GM12878 (cell line): ENCODE data around the gene ACVR2A. TPM values are rescaled to one million over a fixed set of nuclear protein-coding genes. Genes with fewer than 3 reads are reported as not detected.

Experiments
- ATAC-seq: fragments of 200-7000 bp; cut with Tn5 transposase; 3 replicates; pipeline ENCODE4 v1.9.1; 2020; ENCODE audit warnings: mild to moderate bottlenecking, moderate library complexity
- BruUV-seq: library from RNA; stranded (reverse); fragments of 400-500 nt; replicated peaks from 2 replicates; lab custom pipeline; 2021; lab: Mats Ljungman, UMichigan
- CTCF ChIA-PET: fragments of 300-600 bp; sonication (Branson Sonifier 250); formaldehyde crosslinking; extraction: SDS; loops from one replicate; lab custom pipeline; 2021; ENCODE audit warnings: inconsistent platforms; lab: Yijun Ruan, JAX
- POLR2A ChIA-PET: fragments of 350-600 bp; formaldehyde crosslinking; extraction: SDS; loops from one replicate; lab custom pipeline; 2021; ENCODE audit warnings: inconsistent platforms; lab: Charles Lee
- RAD21 ChIA-PET: fragments of 300-600 bp; sonication (Branson Sonifier 250); formaldehyde crosslinking; loops from one replicate; lab custom pipeline; 2023; ENCODE audit warnings: antibody characterized with exemption; ENCODE audit not compliant: unreplicated experiment; lab: Charles Lee
- SMC1A ChIA-PET: fragments of 300-600 bp; sonication (Branson Sonifier 250); formaldehyde crosslinking; loops from one replicate; lab custom pipeline; 2023; ENCODE audit not compliant: unreplicated experiment, uncharacterized antibody; lab: Charles Lee
- DNase-seq: peaks from one replicate; pipeline ENCODE4 v3.0.0-alpha.2; 2011; ENCODE audit warnings: low read depth, low spot score
- FAIRE-seq: peaks from 3 replicates; lab custom pipeline; 2011; peaks lifted over from hg19 to GRCh38; lab: Jason Lieb, UNC
- H2AFZ ChIP-seq: 2 replicates; pipeline ENCODE4 v1.6.0; 2011; ENCODE audit warnings: low read depth, low read length, control low read depth; ENCODE audit not compliant: control insufficient read depth
- H3K27ac ChIP-seq: 2 replicates; pipeline ENCODE4 v1.5.1; 2011; ENCODE audit warnings: control low read depth; ENCODE audit not compliant: control insufficient read depth, insufficient read depth
- H3K27me3 ChIP-seq, 2 experiments: replicated peaks in 1 of 2; 2 replicates each; pipeline versions ENCODE4 v1.6.0 to v1.6.1; 2011; ENCODE audit warnings: low read length in 1 of 2; ENCODE audit not compliant: control insufficient read depth in 2 of 2, insufficient read depth in 2 of 2
- H3K36me3 ChIP-seq, 2 experiments: 2 replicates each; pipeline ENCODE4 v1.5.1; 2011; ENCODE audit warnings: low read length in 1 of 2; ENCODE audit not compliant: control insufficient read depth in 2 of 2, insufficient read depth in 2 of 2
- H3K4me1 ChIP-seq: 2 replicates; pipeline ENCODE4 v1.6.1; 2011; ENCODE audit warnings: mild to moderate bottlenecking, low read length, moderate library complexity, mixed read lengths; ENCODE audit not compliant: control insufficient read depth, insufficient read depth
- H3K4me2 ChIP-seq: 2 replicates; pipeline ENCODE4 v1.6.0; 2011; ENCODE audit warnings: control low read depth; ENCODE audit not compliant: control insufficient read depth, insufficient read depth
- H3K4me3 ChIP-seq: fragments of 200-600 bp; sonication (generic); 2 replicates; pipeline ENCODE4 v1.5.1; 2016
- H3K79me2 ChIP-seq: 2 replicates; pipeline ENCODE4 v1.6.0; 2011; ENCODE audit warnings: low read length; ENCODE audit not compliant: control insufficient read depth, insufficient read depth
- H3K9ac ChIP-seq: 2 replicates; pipeline ENCODE4 v1.8.0; 2011; ENCODE audit warnings: low read length, control low read depth, mixed read lengths; ENCODE audit not compliant: control insufficient read depth, insufficient read depth
- H3K9me3 ChIP-seq: replicated peaks from 3 replicates; pipeline ENCODE4 v1.5.1; 2011; ENCODE audit warnings: mild to moderate bottlenecking, low read length; ENCODE audit not compliant: control insufficient read depth, insufficient read depth
- H4K20me1 ChIP-seq: 2 replicates; pipeline ENCODE4 v1.6.0; 2011; ENCODE audit not compliant: control insufficient read depth, insufficient read depth
- ASH2L ChIP-seq: fragments of 300-600, 200-600 bp; sonication (generic); IDR thresholded peaks from 2 replicates; pipeline ENCODE4 v1.6.1; 2017; ENCODE audit warnings: low read depth, mild to moderate bottlenecking, borderline replicate concordance
- BMI1 ChIP-seq: fragments of 450-650 bp; IDR thresholded peaks from 2 replicates; pipeline ENCODE4 v1.6.1; 2016; ENCODE audit warnings: mild to moderate bottlenecking, moderate library complexity, borderline replicate concordance
- BRCA1 ChIP-seq: IDR thresholded peaks from 2 replicates; pipeline ENCODE4 v1.6.1; 2011; ENCODE audit warnings: low read depth, low read length, improper control_type of control experiment
- CREB1 ChIP-seq: IDR thresholded peaks from 2 replicates; pipeline ENCODE4 v1.6.1; 2012; ENCODE audit warnings: low read depth, mild to moderate bottlenecking, inconsistent platforms
- EED ChIP-seq: sonication (generic); IDR thresholded peaks from 2 replicates; pipeline ENCODE4 v1.6.1; 2016; ENCODE audit warnings: antibody characterized with exemption, low read depth
- ESRRA ChIP-seq: IDR thresholded peaks from 2 replicates; pipeline ENCODE4 v1.6.1; 2012; ENCODE audit warnings: mild to moderate bottlenecking, low read length, improper control_type of control experiment
- ETV6 ChIP-seq, 2 experiments: fragments of 450-650 bp in 1 of 2; IDR thresholded peaks in 1 of 2; conservative IDR thresholded peaks in 1 of 2; 2 replicates each; pipeline ENCODE4 v1.6.1; 2014; ENCODE audit warnings: antibody characterized with exemption in 1 of 2, borderline replicate concordance in 1 of 2, low read depth in 1 of 2, mild to moderate bottlenecking in 1 of 2, moderate library complexity in 1 of 2
- GATAD2B ChIP-seq: fragments of 450-650 bp; conservative IDR thresholded peaks from 2 replicates; pipeline ENCODE4 v1.6.1; 2017; ENCODE audit warnings: low read depth, mild to moderate bottlenecking, moderate library complexity
- KAT2A ChIP-seq: conservative IDR thresholded peaks from 2 replicates; pipeline ENCODE4 v1.6.1; 2011; ENCODE audit warnings: low read depth, low read length; ENCODE audit not compliant: control insufficient read depth
- KDM1A ChIP-seq: fragments of 200-600 bp; sonication (generic); IDR thresholded peaks from 2 replicates; pipeline ENCODE4 v1.6.1; 2016; ENCODE audit warnings: borderline replicate concordance
- NFYA ChIP-seq: IDR thresholded peaks from 2 replicates; pipeline ENCODE4 v1.6.1; 2011; ENCODE audit warnings: low read depth, mild to moderate bottlenecking, low read length, improper control_type of control experiment, borderline replicate concordance
- POLR2AphosphoS5 ChIP-seq: IDR thresholded peaks from 2 replicates; pipeline ENCODE4 v1.6.1; 2011; ENCODE audit warnings: mild to moderate bottlenecking, low read length, inconsistent platforms
- RUNX3 ChIP-seq: IDR thresholded peaks from 2 replicates; pipeline ENCODE4 v1.6.1; 2012; ENCODE audit warnings: low read length, inconsistent platforms
- STAT3 ChIP-seq: IDR thresholded peaks from 2 replicates; pipeline ENCODE4 v1.6.1; 2011; ENCODE audit warnings: low read depth, low read length, improper control_type of control experiment
- SUPT20H ChIP-seq: IDR thresholded peaks from 2 replicates; pipeline ENCODE4 v1.6.1; 2011; ENCODE audit warnings: low read depth, mild to moderate bottlenecking, low read length, moderate library complexity, borderline replicate concordance; ENCODE audit not compliant: control insufficient read depth
- WGBS: methylation state at CpG from one replicate; pipeline ENCODE4 v1.1.6; 2016; ENCODE audit warnings: low lambda C conversion rate; ENCODE audit not compliant: insufficient replicate concordance, insufficient coverage; ENCODE audit errors: missing lambda C conversion rate; 5-methylcytosine and 5-hydroxymethylcytosine counted together
- in situ Hi-C: fragments of 300-500 bp; cut with MboI; formaldehyde crosslinking; loops from 9 replicates; pipeline ENCODE4 v1.14.3; 2018; ENCODE audit warnings: mixed read lengths
- intact Hi-C: fragments of 100-400 bp; cut with micrococcal nuclease; formaldehyde crosslinking; loops from one replicate; pipeline ENCODE4 v1.14.2; 2022; ENCODE audit not compliant: unreplicated experiment
- polyA plus RNA-seq, 11 experiments: library from polyadenylated mRNA; depleted of rRNA in 4 of 11; unstranded in 6 of 11; stranded (reverse) in 5 of 11; fragments of >200 nt; fragmentation: Nextera tagmentation in 4 of 11; fragmentation: Illumina TruSeq in 1 of 11; extraction: Ambion mirVana in 4 of 11; extraction: Trizol in 1 of 11; gene quantifications; 1 replicate in 1 of 11; 2 replicates in 10 of 11; pipeline versions ENCODE4 v1.2.1 to v1.2.3, GENCODE V29; 2011 to 2016; ENCODE audit warnings: inconsistent platforms in 2 of 11, missing spikeins in 2 of 11, low read depth in 1 of 11
- total RNA-seq, 4 experiments: library from RNA; depleted of rRNA in 3 of 4; stranded (reverse); fragments of >200 nt in 3 of 4; fragmentation: Illumina TruSeq in 1 of 4; extraction: Trizol in 1 of 4; gene quantifications; 2 replicates each; pipeline versions ENCODE4 v1.2.1 to v1.2.3, GENCODE V29; 2013 to 2021
- TF ChIP-seq, protein P1 (sequence below): IDR thresholded peaks from 2 replicates; pipeline ENCODE4 v1.6.1; 2011; ENCODE audit warnings: low read depth, low read length, improper control_type of control experiment, borderline replicate concordance

Gene ACVR2A
- total and polyA plus RNA-seq, 10 of the 15 experiments (the other 5 are each of a cell fraction or from before 2014, with no cell fraction given): 0.42 to 3.0 (median 1.7) TPM

GRCh38 chr2:147934881-147935620 is 90.2 kb downstream of the ACVR2A start:
- SMC1A ChIA-PET: interaction anchor here (0.6 to 4.9 kb wide), 5 partner anchors 13 to 712 kb away, joined by 3 to 48 read pairs (median 4); no protein-coding TSS in a partner anchor
- no peak for DNase-seq
- no peak overlapping the region for H3K9ac ChIP-seq
- RAD21 ChIA-PET: interaction anchor here (0.6 to 1.2 kb wide), 3 partner anchors 242 to 1051 kb away, joined by 3 read pairs; no protein-coding TSS in a partner anchor
- H3K4me1 ChIP-seq: no peaks in the 10 kb centered on the region
- no TSS peak for BruUV-seq
- POLR2A ChIA-PET: no interaction called here
- peaks cover 0 to 2% of the 10 kb centered on the region in 2 experiments; a peak in 1 of 4 replicates for H3K36me3 ChIP-seq
- no peaks in the 10 kb centered on the region for H3K79me2 ChIP-seq
- H2AFZ ChIP-seq: no peak overlapping the region
- CTCF ChIA-PET: interaction anchor here (1.1 to 3.9 kb wide), 6 partner anchors 17 to 574 kb away, joined by 3 to 52 read pairs (median 4); no protein-coding TSS in a partner anchor
- H4K20me1 ChIP-seq: no peaks in the 10 kb centered on the region
- no peak overlapping the region for H3K4me2 ChIP-seq
- no peak for FAIRE-seq
- no peaks in the 10 kb centered on the region for H3K9me3 ChIP-seq
- TF ChIP-seq SUPT20H (no peak), GATAD2B (no peak), ASH2L (no peak), POLR2AphosphoS5 (no peak), CREB1 (no peak), KDM1A (no peak), RUNX3 (no peak), EED (no peak), KAT2A (no peak), ETV6 (conservative IDR thresholded peaks at IDR 0.05 in 1 of 2, IDR thresholded peaks at IDR 0.05 in 1 of 2; ENCODE audit: borderline replicate concordance in 1 of 2, low read depth in 1 of 2) (no peak), STAT3 (no peak), ESRRA (no peak), BRCA1 (no peak), BMI1 (no peak), NFYA (no peak)
- TF ChIP-seq, protein P1, sequence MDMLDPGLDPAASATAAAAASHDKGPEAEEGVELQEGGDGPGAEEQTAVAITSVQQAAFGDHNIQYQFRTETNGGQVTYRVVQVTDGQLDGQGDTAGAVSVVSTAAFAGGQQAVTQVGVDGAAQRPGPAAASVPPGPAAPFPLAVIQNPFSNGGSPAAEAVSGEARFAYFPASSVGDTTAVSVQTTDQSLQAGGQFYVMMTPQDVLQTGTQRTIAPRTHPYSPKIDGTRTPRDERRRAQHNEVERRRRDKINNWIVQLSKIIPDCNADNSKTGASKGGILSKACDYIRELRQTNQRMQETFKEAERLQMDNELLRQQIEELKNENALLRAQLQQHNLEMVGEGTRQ: no peak
- H3K27me3 ChIP-seq: no peaks in the 10 kb centered on the region
- 100% methylated on average over 1 of the region's 1 CpG for WGBS
- ATAC-seq: no peak
- in situ Hi-C loops (loop anchor here (5.0 kb wide), 1 partner anchor 1057 kb away; no protein-coding TSS in a partner anchor), intact Hi-C loops (loop anchor here (5.0 to 10.0 kb wide), 2 partner anchors 267 to 710 kb away; partner anchors contain the start of gene EPC2)
- H3K4me3 ChIP-seq: no peak overlapping the region
- no peak overlapping the region for H3K27ac ChIP-seq
